Caco-2 (cell line): ENCODE data around the gene ZNF254. TPM values are rescaled to one million over a fixed set of nuclear protein-coding genes. Genes with fewer than 3 reads are reported as not detected.

Source experiments
- BruUV-seq: library from RNA; stranded (reverse); fragments of 400-500 nt; replicated peaks from 2 replicates; lab custom pipeline; 2021; lab: Mats Ljungman, UMichigan
- CTCF ChIA-PET: fragments of 300-600 bp; sonication (Branson Sonifier 250); formaldehyde crosslinking; loops from one replicate; lab custom pipeline; 2022; ENCODE audit warnings: antibody characterized with exemption; lab: Charles Lee
- POLR2A ChIA-PET: fragments of 300-600 bp; sonication (Branson Sonifier 250); formaldehyde crosslinking; loops from one replicate; lab custom pipeline; 2022; ENCODE audit warnings: antibody characterized with exemption; lab: Charles Lee
- DNase-seq, 2 experiments: peaks; one replicate each; pipeline versions ENCODE4 v3.0.0 to v3.0.0-alpha.2; 2020 to 2022
- H3K27me3 ChIP-seq: replicated peaks from 2 replicates; pipeline ENCODE4 v1.6.0; 2011; ENCODE audit warnings: low read length; ENCODE audit not compliant: control insufficient read depth, insufficient read depth
- H3K36me3 ChIP-seq: 2 replicates; pipeline ENCODE4 v1.5.1; 2011; ENCODE audit warnings: low read length; ENCODE audit not compliant: control insufficient read depth, insufficient read depth
- H3K4me1 ChIP-seq: fragments of 250-450 bp; sonication (Bioruptor Pico); 2 replicates; pipeline ENCODE4 v1.5.1; 2020; ENCODE audit warnings: mild to moderate bottlenecking
- H3K4me3 ChIP-seq: 2 replicates; pipeline ENCODE4 v1.5.1; 2011; ENCODE audit warnings: low read depth, mild to moderate bottlenecking, control low read depth, low read length
- H3K9me3 ChIP-seq: fragments of 250-450 bp; sonication (Bioruptor Pico); 2 replicates; pipeline ENCODE4 v1.5.1; 2020; ENCODE audit warnings: mild to moderate bottlenecking, moderate library complexity
- H3K27ac Mint-ChIP-seq: one replicate; pipeline ENCODE4 v1.8.0; 2022; ENCODE audit warnings: mixed read lengths; ENCODE audit not compliant: unreplicated experiment
- H3K27me3 Mint-ChIP-seq: one replicate; pipeline ENCODE4 v1.8.0; 2022; ENCODE audit warnings: mixed read lengths; ENCODE audit not compliant: insufficient read depth, unreplicated experiment
- H3K36me3 Mint-ChIP-seq: one replicate; pipeline ENCODE4 v1.8.0; 2022; ENCODE audit warnings: mild to moderate bottlenecking, mixed read lengths; ENCODE audit not compliant: insufficient read depth, unreplicated experiment
- H3K4me1 Mint-ChIP-seq: one replicate; pipeline ENCODE4 v1.8.0; 2022; ENCODE audit warnings: low read depth, mixed read lengths; ENCODE audit not compliant: unreplicated experiment
- H3K4me3 Mint-ChIP-seq: one replicate; pipeline ENCODE4 v1.8.0; 2022; ENCODE audit warnings: mild to moderate bottlenecking, moderate library complexity, mixed read lengths; ENCODE audit not compliant: unreplicated experiment
- H3K9me3 Mint-ChIP-seq: one replicate; pipeline ENCODE4 v1.8.0; 2022; ENCODE audit warnings: mixed read lengths; ENCODE audit not compliant: unreplicated experiment
- CTCF ChIP-seq, 2 experiments: fragments of 200-600 bp in 1 of 2; IDR thresholded peaks; 1 replicate in 1 of 2; 2 replicates in 1 of 2; pipeline versions ENCODE4 v1.5.1 to v1.8.0; 2011 to 2022; ENCODE audit warnings: antibody characterized with exemption in 1 of 2, control low read depth in 1 of 2, inconsistent platforms in 1 of 2, low read depth in 1 of 2, low read length in 1 of 2, mild to moderate bottlenecking in 1 of 2, moderate library complexity in 1 of 2; ENCODE audit not compliant: insufficient read depth in 1 of 2, severe bottlenecking in 1 of 2, unreplicated experiment in 1 of 2
- intact Hi-C: fragments of 100-400 bp; cut with micrococcal nuclease; formaldehyde crosslinking; loops from one replicate; pipeline ENCODE4 v1.10.0; 2022; ENCODE audit not compliant: unreplicated experiment
- total RNA-seq: library from RNA; stranded (reverse); gene quantifications from 2 replicates; pipeline ENCODE4 v1.2.3, GENCODE V29; 2022

ZNF254 gene
- total RNA-seq, 1 experiment from 2014 or later, result 16.5 TPM

DNA sequence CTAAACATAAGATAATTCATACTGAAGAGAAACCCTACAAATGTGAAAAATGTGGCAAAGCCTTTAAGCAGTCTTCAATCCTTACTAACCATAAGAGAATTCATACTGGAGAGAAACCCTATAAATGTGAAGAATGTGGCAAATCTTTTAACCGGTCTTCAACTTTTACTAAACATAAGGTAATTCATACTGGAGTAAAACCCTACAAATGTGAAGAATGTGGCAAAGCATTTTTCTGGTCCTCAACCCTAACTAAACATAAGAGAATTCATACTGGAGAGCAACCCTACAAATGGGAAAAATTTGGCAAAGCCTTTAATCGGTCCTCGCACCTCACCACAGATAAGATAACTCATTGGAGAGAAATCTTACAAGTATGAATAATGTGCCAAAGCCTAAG lies 40.6 kb downstream of the ZNF254 start:
- no peak overlapping the region for H3K4me3 Mint-ChIP-seq
- H3K36me3 ChIP-seq, result peaks cover 1% of the 10 kb centered on the region; the same call in 1 of the 2 replicates
- H3K9me3 Mint-ChIP-seq, result peaks cover 16% of the 10 kb centered on the region
- H3K9me3 ChIP-seq, result peaks cover 57% of the 10 kb centered on the region
- no peaks in the 10 kb centered on the region for H3K4me1 Mint-ChIP-seq
- ChIA-PET CTCF (no interaction called here), POLR2A (no interaction called here)
- no peaks in the 10 kb centered on the region for H3K27me3 ChIP-seq
- DNase-seq, result no peak
- BruUV-seq, result no TSS peak
- no peaks in the 10 kb centered on the region for H3K27me3 Mint-ChIP-seq
- H3K4me3 ChIP-seq, result no peak overlapping the region
- intact Hi-C loops, result no loop called here
- H3K4me1 ChIP-seq, result no peaks in the 10 kb centered on the region
- no peak for TF ChIP-seq CTCF (IDR thresholded peaks at IDR 0.05; ENCODE audit: insufficient read depth in 1 of 2, low read depth in 1 of 2, low read length in 1 of 2, severe bottlenecking in 1 of 2, unreplicated experiment in 1 of 2)
- peaks cover 53% of the 10 kb centered on the region for H3K36me3 Mint-ChIP-seq
- no peak overlapping the region for H3K27ac Mint-ChIP-seq

DNA sequence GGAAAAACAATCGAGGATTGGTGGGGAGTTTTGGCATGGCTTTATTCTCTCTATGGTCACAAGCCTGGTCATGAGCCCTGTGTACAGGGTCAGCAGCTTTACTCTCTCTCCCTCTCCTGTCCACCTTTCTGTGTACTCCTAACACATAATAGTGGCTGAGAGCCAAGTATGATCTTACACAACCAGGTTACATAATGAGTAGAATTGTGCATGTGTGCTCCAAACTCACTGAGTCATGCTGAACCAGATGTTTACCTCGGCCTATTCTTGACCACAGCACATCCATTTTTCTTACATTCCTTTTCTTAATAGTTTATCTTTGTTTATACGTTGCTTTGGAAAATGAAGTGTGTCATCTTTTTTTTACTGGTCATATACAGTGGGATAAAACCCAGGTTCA lies 53.1 kb downstream of the ZNF254 start:
- Mint-ChIP-seq H3K9me3 (peaks cover 15% of the 10 kb centered on the region), H3K27ac (no peak overlapping the region), H3K36me3 (peaks cover 78% of the 10 kb centered on the region), H3K4me1 (no peaks in the 10 kb centered on the region), H3K27me3 (no peaks in the 10 kb centered on the region), H3K4me3 (no peak overlapping the region)
- H3K36me3 ChIP-seq, result no peaks in the 10 kb centered on the region; the same call in 1 of the 2 replicates
- H3K4me1 ChIP-seq, result peaks cover 21% of the 10 kb centered on the region
- no TSS peak for BruUV-seq
- no peak for DNase-seq
- H3K4me3 ChIP-seq, result no peak overlapping the region
- intact Hi-C loops, result loop anchor here (5.0 kb wide), 1 partner anchor 108 kb away; no protein-coding TSS in a partner anchor
- ChIA-PET CTCF (no interaction called here), POLR2A (no interaction called here)
- no peak for TF ChIP-seq CTCF (IDR thresholded peaks at IDR 0.05; ENCODE audit: insufficient read depth in 1 of 2, low read depth in 1 of 2, low read length in 1 of 2, severe bottlenecking in 1 of 2, unreplicated experiment in 1 of 2)
- H3K27me3 ChIP-seq, result no peaks in the 10 kb centered on the region
- peaks cover 38% of the 10 kb centered on the region for H3K9me3 ChIP-seq

GRCh38 chr19:24140591-24140990 lies 53.6 kb downstream of the ZNF254 start:
- no peak overlapping the region for H3K4me3 ChIP-seq
- DNase-seq, result no peak
- H3K27ac Mint-ChIP-seq, result no peak overlapping the region
- BruUV-seq, result no TSS peak
- ChIA-PET POLR2A (no interaction called here), CTCF (no interaction called here)
- no peaks in the 10 kb centered on the region for H3K27me3 Mint-ChIP-seq
- no peak overlapping the region for H3K4me3 Mint-ChIP-seq
- H3K9me3 Mint-ChIP-seq, result peaks cover 11% of the 10 kb centered on the region
- H3K4me1 ChIP-seq, result peaks cover 21% of the 10 kb centered on the region
- no peaks in the 10 kb centered on the region for H3K4me1 Mint-ChIP-seq
- H3K9me3 ChIP-seq, result peaks cover 40% of the 10 kb centered on the region
- peaks cover 73% of the 10 kb centered on the region for H3K36me3 Mint-ChIP-seq
- intact Hi-C loops, result loop anchor here (5.0 kb wide), 1 partner anchor 108 kb away; no protein-coding TSS in a partner anchor
- no peaks in the 10 kb centered on the region for H3K27me3 ChIP-seq
- no peaks in the 10 kb centered on the region; the same call in 1 of the 2 replicates for H3K36me3 ChIP-seq
- no peak for TF ChIP-seq CTCF (IDR thresholded peaks at IDR 0.05; ENCODE audit: insufficient read depth in 1 of 2, low read depth in 1 of 2, low read length in 1 of 2, severe bottlenecking in 1 of 2, unreplicated experiment in 1 of 2)
